OCI-LY3 (cell line): ENCODE measurements around the gene AVP.

Source experiments
- EZH2phosphoT487 ChIP-seq: fragments of 200-600 bp; shearing (Covaris generic); IDR thresholded peaks from 2 replicates; pipeline ENCODE4 v1.6.1; 2018; ENCODE audit warnings: antibody characterized with exemption, mixed run types, low read depth
- TF ChIP-seq, protein P1 (sequence below): fragments of 200-600, 300-600 bp; sonication (generic); IDR thresholded peaks from 2 replicates; pipeline ENCODE4 v1.5.1; 2014; ENCODE audit warnings: antibody characterized with exemption, low read length, low read depth

DNA sequence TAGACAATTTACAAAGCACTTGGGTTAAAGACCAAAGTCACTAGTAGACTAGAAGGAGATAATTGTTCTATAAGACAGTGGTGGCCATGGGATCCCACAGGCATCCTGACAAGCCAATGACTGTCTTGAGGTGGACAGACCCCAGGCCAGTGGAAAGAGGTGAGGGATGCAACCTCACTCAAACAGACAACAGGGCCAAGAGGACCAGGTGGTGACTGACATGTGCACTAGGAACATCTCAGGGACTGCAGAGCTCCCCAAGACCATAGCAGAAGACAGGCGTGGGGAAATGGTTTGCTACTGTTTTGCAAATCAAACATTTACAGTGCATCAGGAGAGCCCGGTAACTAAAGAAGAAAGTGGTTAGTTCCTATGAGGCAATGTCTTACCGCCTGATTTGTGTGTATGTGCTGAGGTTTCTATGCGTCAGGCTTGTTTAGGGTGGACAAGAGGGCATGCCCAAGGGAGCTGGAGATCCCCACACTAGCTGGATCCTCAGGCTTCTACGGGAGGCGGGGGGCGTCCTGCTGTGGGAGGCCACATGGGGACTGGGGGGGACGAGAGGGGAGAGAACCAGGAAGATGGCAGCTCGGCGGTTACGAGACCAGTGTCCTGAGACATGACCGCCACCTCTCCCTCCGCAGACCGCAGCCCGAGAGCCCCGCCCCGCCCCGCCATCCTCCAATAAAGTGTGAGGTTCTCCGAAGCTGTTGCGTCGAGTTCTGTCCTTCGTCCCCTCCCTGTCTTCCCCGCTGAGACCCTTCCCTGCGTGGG is 39.3 kb downstream of the AVP start:
- TF ChIP-seq, protein P1, sequence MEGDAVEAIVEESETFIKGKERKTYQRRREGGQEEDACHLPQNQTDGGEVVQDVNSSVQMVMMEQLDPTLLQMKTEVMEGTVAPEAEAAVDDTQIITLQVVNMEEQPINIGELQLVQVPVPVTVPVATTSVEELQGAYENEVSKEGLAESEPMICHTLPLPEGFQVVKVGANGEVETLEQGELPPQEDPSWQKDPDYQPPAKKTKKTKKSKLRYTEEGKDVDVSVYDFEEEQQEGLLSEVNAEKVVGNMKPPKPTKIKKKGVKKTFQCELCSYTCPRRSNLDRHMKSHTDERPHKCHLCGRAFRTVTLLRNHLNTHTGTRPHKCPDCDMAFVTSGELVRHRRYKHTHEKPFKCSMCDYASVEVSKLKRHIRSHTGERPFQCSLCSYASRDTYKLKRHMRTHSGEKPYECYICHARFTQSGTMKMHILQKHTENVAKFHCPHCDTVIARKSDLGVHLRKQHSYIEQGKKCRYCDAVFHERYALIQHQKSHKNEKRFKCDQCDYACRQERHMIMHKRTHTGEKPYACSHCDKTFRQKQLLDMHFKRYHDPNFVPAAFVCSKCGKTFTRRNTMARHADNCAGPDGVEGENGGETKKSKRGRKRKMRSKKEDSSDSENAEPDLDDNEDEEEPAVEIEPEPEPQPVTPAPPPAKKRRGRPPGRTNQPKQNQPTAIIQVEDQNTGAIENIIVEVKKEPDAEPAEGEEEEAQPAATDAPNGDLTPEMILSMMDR, result no peak
- no peak for TF ChIP-seq EZH2phosphoT487
